ENCODE results near the gene GALNTL6.

GALNTL6 gene

GRCh38 chr4:171981185-171981584 is 168.0 kb downstream of the GALNTL6 start:
- no peak for FAIRE-seq
- no peak for TF ChIP-seq CTCF (IDR thresholded peaks at IDR 0.05; ENCODE audit: insufficient read depth, missing control alignments)
- no peak for DNase-seq (ENCODE audit: insufficient read length, low spot score)

GRCh38 chr4:171983935-171984805 is 171.0 kb downstream of the GALNTL6 start:
- TF ChIP-seq CTCF (IDR thresholded peaks at IDR 0.05; ENCODE audit: insufficient read depth, missing control alignments): no peak
- DNase-seq (ENCODE audit: insufficient read length, low spot score) (no peak), FAIRE-seq (no peak)

- DNase-seq (ENCODE audit: insufficient read length, low spot score) (no peak), FAIRE-seq (no peak)
- no peak for TF ChIP-seq CTCF (IDR thresholded peaks at IDR 0.05; ENCODE audit: insufficient read depth, missing control alignments)
These were observed 171.9 kb downstream of the GALNTL6 start for GRCh38 chr4:171985129-171985528.

GRCh38 chr4:171993247-171993646 is 180.0 kb downstream of the GALNTL6 start:
- FAIRE-seq (no peak), DNase-seq (ENCODE audit: insufficient read length, low spot score) (no peak)
- no peak for TF ChIP-seq CTCF (IDR thresholded peaks at IDR 0.05; ENCODE audit: insufficient read depth, missing control alignments)

GRCh38 chr4:172007889-172008288 is 194.7 kb downstream of the GALNTL6 start:
- DNase-seq (ENCODE audit: insufficient read length, low spot score) (no peak), FAIRE-seq (no peak)
- no peak for TF ChIP-seq CTCF (IDR thresholded peaks at IDR 0.05; ENCODE audit: insufficient read depth, missing control alignments)

- TF ChIP-seq CTCF (IDR thresholded peaks at IDR 0.05; ENCODE audit: insufficient read depth, missing control alignments): no peak
- FAIRE-seq (no peak), DNase-seq (ENCODE audit: insufficient read length, low spot score) (no peak)
These were observed 196.4 kb downstream of the GALNTL6 start for GRCh38 chr4:172009446-172010230.

All from D721Med (cell line).